Measurements from ENCODE around the gene ITGAD. TPM values are rescaled to one million over a fixed set of nuclear protein-coding genes. Genes with fewer than 3 reads are reported as not detected.

The ITGAD gene
- total and polyA plus RNA-seq, 2 donors (not counting 3 experiments of a cell fraction or from before 2014, with no cell fraction given): not detected

GRCh38 chr16:31460582-31461002 lies 67.5 kb downstream of the ITGAD start:
- no peak overlapping the region for H2AFZ ChIP-seq (ENCODE audit: low read depth, low read length)
- peaks cover 6 to 17% of the 10 kb centered on the region in 2 experiments for H3K36me3 ChIP-seq (ENCODE audit: control insufficient read depth in 2 of 2, extremely low read depth in 1 of 2, insufficient read depth in 2 of 2, low read length in 2 of 2)
- no peaks in the 10 kb centered on the region for H4K20me1 ChIP-seq (replicated peaks; ENCODE audit: control insufficient read depth, extremely low read depth, insufficient read depth, low read length)
- H3K9ac ChIP-seq (replicated peaks; ENCODE audit: extremely low read depth, insufficient read depth, low read length): peak overlapping the region; percentile 78
- H3K9me3 ChIP-seq (replicated peaks; ENCODE audit: control insufficient read depth, insufficient read depth, low read length): no peaks in the 10 kb centered on the region
- dilution Hi-C loops (cut with MboI; ENCODE audit: extremely low pct_ligation_motif_present, low sequenced_read_pairs): no loop called here
- TF ChIP-seq EZH2 (IDR thresholded peaks at IDR 0.05; ENCODE audit: borderline replicate concordance, low read depth, low read length, severe bottlenecking): no peak
- TF ChIP-seq CTCF (IDR thresholded peaks at IDR 0.05; ENCODE audit: extremely low read depth in 1 of 2, insufficient read depth in 1 of 2, low read depth in 1 of 2, low read length in 2 of 2): peak; percentile 54 to 60
- ChIA-PET POLR2A (interaction anchor here (1.0 to 1.7 kb wide), 3 partner anchors 252 to 413 kb away, joined by 4 to 10 read pairs (median 6); partner anchors contain the start of genes FUS and ZNF267), CTCF (interaction anchor here (0.8 to 4.3 kb wide), 22 partner anchors 9 to 507 kb away, joined by 3 to 53 read pairs (median 5); partner anchors contain the start of genes COX6A2, FUS, RUSF1 and TGFB1I1)
- H3K4me2 ChIP-seq (ENCODE audit: insufficient read depth, low read length): peak overlapping the region; percentile 92
- peak overlapping the region; percentile 74 for H3K27ac ChIP-seq (ENCODE audit: insufficient read depth, low read depth, low read length)
- FAIRE-seq: peak; percentile 95
- peaks cover 23% of the 10 kb centered on the region for H3K4me1 ChIP-seq (ENCODE audit: control insufficient read depth, extremely low read depth, insufficient read depth, low read length)
- H3K79me2 ChIP-seq (ENCODE audit: control insufficient read depth, insufficient read depth, low read length): peaks cover 34% of the 10 kb centered on the region
- H3K9me1 ChIP-seq (replicated peaks; ENCODE audit: control insufficient read depth, extremely low read depth, insufficient read depth, low read length): no peaks in the 10 kb centered on the region
- no TSS peak for BruUV-seq (replicated peaks)
- H3K4me3 ChIP-seq (replicated peaks in 1 of 3; ENCODE audit: insufficient read depth in 1 of 3, low read depth in 1 of 3, low read length in 3 of 3): peak overlapping the region; percentile 41 to 81 (median 45)
- peak; percentile 52 for DNase-seq (ENCODE audit: low read depth, low spot score)
- H3K27me3 ChIP-seq (ENCODE audit: control insufficient read depth in 2 of 2, insufficient read depth in 2 of 2, low read length in 2 of 2): no peaks in the 10 kb centered on the region
- intact Hi-C loops (cut with micrococcal nuclease): no loop called here

- H4K20me1 ChIP-seq (replicated peaks; ENCODE audit: control insufficient read depth, extremely low read depth, insufficient read depth, low read length): no peaks in the 10 kb centered on the region
- no peak overlapping the region for H3K4me3 ChIP-seq (replicated peaks in 1 of 3; ENCODE audit: insufficient read depth in 1 of 3, low read depth in 1 of 3, low read length in 3 of 3)
- FAIRE-seq (no peak), DNase-seq (ENCODE audit: low read depth, low spot score) (no peak)
- peaks cover 30% of the 10 kb centered on the region for H3K79me2 ChIP-seq (ENCODE audit: control insufficient read depth, insufficient read depth, low read length)
- intact Hi-C loops (cut with micrococcal nuclease) (no loop called here), dilution Hi-C loops (cut with MboI; ENCODE audit: extremely low pct_ligation_motif_present, low sequenced_read_pairs) (no loop called here)
- POLR2A ChIA-PET: no interaction called here
- no peak overlapping the region for H3K9ac ChIP-seq (replicated peaks; ENCODE audit: extremely low read depth, insufficient read depth, low read length)
- no peak overlapping the region for H2AFZ ChIP-seq (ENCODE audit: low read depth, low read length)
- H3K9me1 ChIP-seq (replicated peaks; ENCODE audit: control insufficient read depth, extremely low read depth, insufficient read depth, low read length): no peaks in the 10 kb centered on the region
- H3K36me3 ChIP-seq (ENCODE audit: control insufficient read depth in 2 of 2, extremely low read depth in 1 of 2, insufficient read depth in 2 of 2, low read length in 2 of 2): peaks cover 6 to 23% of the 10 kb centered on the region in 2 experiments
- peak overlapping the region; percentile 92 for H3K4me2 ChIP-seq (ENCODE audit: insufficient read depth, low read length)
- peaks cover 20% of the 10 kb centered on the region for H3K4me1 ChIP-seq (ENCODE audit: control insufficient read depth, extremely low read depth, insufficient read depth, low read length)
- no peak overlapping the region for H3K27ac ChIP-seq (ENCODE audit: insufficient read depth, low read depth, low read length)
- BruUV-seq (replicated peaks): no TSS peak
- no peaks in the 10 kb centered on the region for H3K27me3 ChIP-seq (ENCODE audit: control insufficient read depth in 2 of 2, insufficient read depth in 2 of 2, low read length in 2 of 2)
- TF ChIP-seq MAX (IDR thresholded peaks at IDR 0.05; ENCODE audit: insufficient read depth, insufficient read length) (no peak), POLR2AphosphoS5 (IDR thresholded peaks at IDR 0.05; ENCODE audit: insufficient read depth, low read depth, low read length) (no peak), GATA2 (IDR thresholded peaks at IDR 0.05; ENCODE audit: insufficient read depth, insufficient read length, low read depth, low read length) (no peak), CTCF (IDR thresholded peaks at IDR 0.05; ENCODE audit: extremely low read depth in 1 of 2, insufficient read depth in 1 of 2, low read depth in 1 of 2, low read length in 2 of 2) (no peak), EZH2 (IDR thresholded peaks at IDR 0.05; ENCODE audit: borderline replicate concordance, low read depth, low read length, severe bottlenecking) (no peak), JUN (IDR thresholded peaks at IDR 0.05; ENCODE audit: borderline replicate concordance, insufficient read depth, insufficient read length, low read depth) (no peak), MYC (IDR thresholded peaks at IDR 0.05; ENCODE audit: low read depth, low read length) (no peak), POLR2A (IDR thresholded peaks at IDR 0.05; ENCODE audit: low read depth, low read length) (no peak), FOS (IDR thresholded peaks at IDR 0.05; ENCODE audit: borderline replicate concordance, insufficient read depth, low read length) (no peak)
- CTCF ChIA-PET: interaction anchor here (0.8 to 4.3 kb wide), 22 partner anchors 8 to 507 kb away, joined by 3 to 53 read pairs (median 5); partner anchors contain the start of genes COX6A2, FUS, RUSF1 and TGFB1I1
- no peaks in the 10 kb centered on the region for H3K9me3 ChIP-seq (replicated peaks; ENCODE audit: control insufficient read depth, insufficient read depth, low read length)
Observed at GRCh38 chr16:31461201-31461920, 68.2 kb downstream of the ITGAD start.

Measured in endothelial cell of umbilical vein (primary cell).